ENCODE data around the gene PITPNM2.

PITPNM2 gene

DNA sequence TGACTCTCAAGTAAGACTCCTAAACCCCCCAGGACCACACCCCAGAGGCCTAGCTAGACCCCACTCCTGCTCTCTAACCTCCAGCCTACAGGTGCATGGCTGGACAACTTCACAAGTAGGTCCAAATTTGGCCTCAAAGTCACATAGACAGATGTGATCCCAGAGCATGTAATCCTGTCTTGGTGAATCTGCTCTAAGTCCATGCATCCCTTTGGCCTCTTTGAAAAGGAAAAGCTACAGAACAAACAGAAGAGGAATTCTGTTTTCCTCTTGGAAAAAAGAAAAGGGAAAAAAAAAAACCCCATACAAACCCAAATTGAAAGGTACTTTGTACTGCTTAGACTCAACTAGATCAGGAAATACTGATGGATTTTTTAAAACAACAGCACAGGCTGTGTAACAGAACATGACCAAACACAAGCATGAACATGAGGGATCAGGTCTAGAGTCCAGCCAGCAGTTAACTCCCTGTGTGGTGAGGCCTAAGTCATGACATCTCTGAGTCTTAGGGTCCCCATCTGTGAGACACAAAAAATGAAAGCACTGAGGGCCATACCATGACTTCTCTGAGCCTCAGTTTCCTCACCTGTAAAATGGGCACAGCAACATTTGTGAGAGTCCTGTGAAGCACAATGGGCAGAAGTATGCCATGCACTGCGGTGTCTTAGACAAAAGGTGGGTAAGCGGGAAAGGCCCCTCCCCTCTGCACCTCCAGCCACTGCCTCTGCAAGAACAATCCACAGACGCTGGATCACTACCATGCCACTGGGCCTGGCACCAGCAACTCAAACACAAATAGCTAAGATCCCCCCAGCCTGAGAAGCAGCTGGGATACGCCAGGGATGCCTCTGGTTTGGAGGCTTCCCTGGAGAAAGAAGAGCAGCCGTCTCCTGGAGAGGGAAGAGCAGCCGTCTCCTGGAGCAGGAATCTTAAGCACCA is 9.9 kb downstream of the PITPNM2 start:
- H3K4me3 ChIP-seq (replicated peaks; ENCODE audit: low read depth, low read length), result no peak overlapping the region
- no peak for TF ChIP-seq CTCF (IDR thresholded peaks at IDR 0.05; ENCODE audit: low read depth, low read length, missing control alignments)
- DNase-seq (ENCODE audit: extremely low read depth, low read depth), result no peak

DNA sequence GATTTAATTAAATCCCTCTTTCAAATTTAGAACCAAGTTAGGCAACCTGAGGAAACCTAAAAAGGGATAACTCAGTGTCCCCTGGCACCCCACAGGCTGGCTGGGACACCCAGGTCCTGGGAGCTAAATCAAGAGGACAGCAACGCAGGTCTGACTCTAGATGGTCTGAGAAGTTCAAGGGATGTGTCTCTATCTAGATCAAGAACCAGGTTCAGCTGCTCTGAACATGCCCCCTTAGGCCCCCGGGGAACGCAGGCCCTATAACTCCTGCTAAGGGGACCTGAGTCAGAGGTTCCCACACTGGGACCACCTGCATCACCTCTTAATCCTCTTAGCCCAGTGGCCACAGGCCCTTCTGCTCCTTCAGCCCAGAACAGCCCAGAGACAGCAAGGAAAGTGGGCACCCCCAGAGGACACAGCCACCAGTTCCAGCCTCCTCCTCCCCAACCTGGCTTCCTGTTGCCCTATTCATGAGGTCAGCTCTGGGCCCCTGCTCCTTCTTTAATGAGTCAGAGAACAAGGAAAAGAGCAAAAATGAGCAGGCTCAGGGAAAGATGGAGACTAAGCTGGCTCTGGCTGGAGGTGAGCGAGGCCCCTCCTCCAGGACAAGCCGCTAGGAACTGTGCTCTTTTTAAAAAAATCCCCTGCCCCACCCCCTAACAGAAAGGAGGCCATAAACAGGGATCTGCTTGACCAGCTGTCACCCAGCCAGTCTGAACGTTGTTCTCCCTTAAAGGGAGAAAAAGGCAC is 10.8 kb downstream of the PITPNM2 start:
- DNase-seq (ENCODE audit: extremely low read depth, low read depth), result no peak
- H3K4me3 ChIP-seq (replicated peaks; ENCODE audit: low read depth, low read length), result no peak overlapping the region
- no peak for TF ChIP-seq CTCF (IDR thresholded peaks at IDR 0.05; ENCODE audit: low read depth, low read length, missing control alignments)

DNA sequence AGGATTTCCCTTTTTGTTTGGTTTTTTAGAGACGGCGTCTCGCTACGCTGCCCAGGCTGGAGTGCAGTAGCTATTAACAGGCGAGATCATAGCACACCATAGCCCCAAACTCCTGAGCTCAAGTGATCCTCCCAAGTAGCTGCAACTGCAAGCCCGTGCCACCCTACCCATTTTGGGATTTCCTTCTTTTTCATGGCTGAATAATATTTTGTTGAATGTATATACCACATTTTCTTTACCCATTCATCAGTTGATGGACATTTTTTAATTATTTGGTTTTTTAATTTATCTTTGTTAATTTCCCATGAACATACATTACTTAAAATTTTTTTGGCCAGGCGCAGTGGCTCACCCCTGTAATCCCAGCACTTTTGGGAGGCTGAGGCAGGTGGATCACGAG is 15.2 kb downstream of the PITPNM2 start:
- no peak for TF ChIP-seq CTCF (IDR thresholded peaks at IDR 0.05; ENCODE audit: low read depth, low read length, missing control alignments)
- DNase-seq (ENCODE audit: extremely low read depth, low read depth), result no peak
- H3K4me3 ChIP-seq (replicated peaks; ENCODE audit: low read depth, low read length), result no peak overlapping the region

DNA sequence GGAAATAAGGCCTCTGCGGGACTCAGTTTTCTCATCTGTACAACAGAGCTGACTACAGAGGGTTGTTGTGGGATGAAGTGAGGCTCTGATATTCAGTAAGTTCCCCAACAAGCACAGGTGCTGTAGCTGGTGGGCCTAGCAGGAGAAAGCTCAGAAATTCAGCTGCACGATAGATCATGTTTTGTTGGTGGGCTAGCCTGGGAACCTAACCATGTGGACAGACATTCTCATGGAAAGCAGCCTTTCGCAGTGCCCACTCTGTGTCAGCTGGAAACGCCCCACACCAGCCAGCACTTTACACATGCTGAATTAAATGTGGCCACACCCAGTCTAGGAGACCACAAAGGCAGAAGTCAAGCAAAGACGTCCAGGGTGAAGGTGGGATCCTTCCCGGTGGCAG is 16.1 kb downstream of the PITPNM2 start:
- no peak for TF ChIP-seq CTCF (IDR thresholded peaks at IDR 0.05; ENCODE audit: low read depth, low read length, missing control alignments)
- DNase-seq (ENCODE audit: extremely low read depth, low read depth), result no peak
- H3K4me3 ChIP-seq (replicated peaks; ENCODE audit: low read depth, low read length), result no peak overlapping the region

DNA sequence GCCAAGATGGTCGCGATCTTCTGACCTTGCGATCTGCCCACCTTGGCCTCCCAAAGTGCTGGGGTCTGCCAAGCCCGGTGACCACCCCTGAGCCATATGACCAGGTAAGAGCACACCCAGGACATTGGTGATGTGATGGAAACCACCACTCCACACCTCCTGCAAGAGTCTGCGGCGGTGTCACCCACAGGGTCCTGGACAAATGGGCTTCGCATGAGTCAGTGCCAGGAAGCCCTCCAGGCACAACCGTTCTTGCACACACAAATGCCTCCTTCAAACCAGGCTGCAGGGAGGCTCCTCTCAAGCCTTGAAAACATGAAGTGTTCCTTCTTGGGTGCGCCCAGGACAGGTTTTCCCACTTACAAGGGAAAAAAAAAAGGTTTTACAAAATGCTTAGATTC is 16.6 kb downstream of the PITPNM2 start:
- TF ChIP-seq CTCF (IDR thresholded peaks at IDR 0.05; ENCODE audit: low read depth, low read length, missing control alignments), result no peak
- H3K4me3 ChIP-seq (replicated peaks; ENCODE audit: low read depth, low read length), result no peak overlapping the region
- DNase-seq (ENCODE audit: extremely low read depth, low read depth), result no peak

- no peak for TF ChIP-seq CTCF (IDR thresholded peaks at IDR 0.05; ENCODE audit: low read depth, low read length, missing control alignments)
- no peak for DNase-seq (ENCODE audit: extremely low read depth, low read depth)
Observed at GRCh38 chr12:123133701-123134100, 17.2 kb downstream of the PITPNM2 start.

More at GRCh38 chr12:123133701-123134100, 17.2 kb downstream of the PITPNM2 start:
- H3K4me3 ChIP-seq (replicated peaks; ENCODE audit: low read depth, low read length), result no peak overlapping the region
